Germinal center (tissue), 1 donor: ENCODE measurements around the gene PDCL3.
A peak's percentile ranks its signal among the peaks of the same experiment; 100 is the strongest.

Experiments
- DNase-seq: peaks from one replicate; pipeline ENCODE4 v3.0.0; 2012; ENCODE audit warnings: mixed read lengths, low spot score

Gene PDCL3

GRCh38 chr2:100562613-100563406 is at the start of gene PDCL3:
Gene PDCL3 (plus strand): TSS chr2:100562993. CDS start chr2:100563068, 75 bp downstream.
- DNase-seq: peak; percentile 97

- DNase-seq: no peak
Measured at GRCh38 chr2:100513650-100514049, 49.1 kb upstream of the PDCL3 start.

- DNase-seq: no peak
Measured at GRCh38 chr2:100517556-100517955, 45.2 kb upstream of the PDCL3 start.

DNA sequence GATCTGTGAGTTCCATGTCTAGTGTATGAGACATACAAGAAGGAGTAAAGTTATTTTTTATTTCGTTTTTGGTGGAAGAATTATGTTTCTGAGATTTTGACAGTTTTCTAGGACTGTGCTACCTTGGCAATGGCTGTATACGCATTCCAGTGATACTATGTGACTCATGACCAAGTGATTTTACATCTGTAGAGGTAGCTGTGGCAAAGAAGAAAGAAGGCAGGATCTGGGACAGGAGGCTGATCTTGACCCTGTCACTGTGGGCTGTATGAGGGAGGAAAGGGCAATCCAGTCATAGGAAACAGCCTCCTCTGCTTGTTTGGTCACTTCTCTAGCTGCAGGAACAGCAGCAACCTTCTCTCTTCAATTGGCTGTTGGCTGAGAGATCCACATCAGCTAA is 44.0 kb upstream of the PDCL3 start:
- DNase-seq: no peak

DNA sequence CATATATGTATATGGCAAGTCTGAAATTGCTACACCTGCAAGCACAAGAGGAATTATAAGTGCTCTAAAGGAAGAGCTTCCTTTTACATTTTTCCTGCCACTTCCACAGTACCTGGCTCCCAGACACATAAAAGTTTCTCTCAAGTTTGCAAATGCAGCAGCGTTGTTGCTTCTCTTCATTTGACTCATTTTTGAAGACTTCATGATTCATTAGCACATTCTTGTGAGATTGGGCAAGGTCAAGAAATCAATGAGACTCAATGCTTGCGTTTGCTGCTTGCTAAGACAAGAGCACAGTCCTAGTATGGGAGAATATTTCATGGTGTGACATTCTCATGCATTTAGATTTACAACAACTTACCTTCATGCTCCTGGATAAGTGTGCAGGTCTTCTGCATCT is 42.6 kb upstream of the PDCL3 start:
- DNase-seq: no peak

DNA sequence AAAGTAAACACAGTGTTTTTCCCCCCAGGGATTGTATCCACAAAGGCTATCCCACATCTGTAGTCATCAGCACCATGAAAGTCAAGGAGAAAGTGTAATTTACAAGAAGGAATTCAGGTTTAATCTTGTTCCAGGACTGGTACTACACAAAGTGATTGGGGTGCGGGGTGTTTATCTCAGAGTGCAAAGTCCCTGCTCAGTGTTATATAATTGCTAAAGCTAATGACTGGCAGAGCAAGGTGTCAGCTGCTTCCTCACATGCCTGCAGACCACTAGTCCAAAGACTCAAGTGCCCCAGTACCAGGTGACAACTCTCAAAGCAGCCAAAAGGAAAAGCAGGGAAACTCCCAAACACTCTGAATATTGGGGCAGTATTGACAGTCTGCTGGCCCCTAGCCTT is 40.4 kb upstream of the PDCL3 start:
- no peak for DNase-seq

- no peak for DNase-seq
Measured at GRCh38 chr2:100524331-100524730, 38.5 kb upstream of the PDCL3 start.

GRCh38 chr2:100526868-100527267 is 35.9 kb upstream of the PDCL3 start:
- no peak for DNase-seq

DNA sequence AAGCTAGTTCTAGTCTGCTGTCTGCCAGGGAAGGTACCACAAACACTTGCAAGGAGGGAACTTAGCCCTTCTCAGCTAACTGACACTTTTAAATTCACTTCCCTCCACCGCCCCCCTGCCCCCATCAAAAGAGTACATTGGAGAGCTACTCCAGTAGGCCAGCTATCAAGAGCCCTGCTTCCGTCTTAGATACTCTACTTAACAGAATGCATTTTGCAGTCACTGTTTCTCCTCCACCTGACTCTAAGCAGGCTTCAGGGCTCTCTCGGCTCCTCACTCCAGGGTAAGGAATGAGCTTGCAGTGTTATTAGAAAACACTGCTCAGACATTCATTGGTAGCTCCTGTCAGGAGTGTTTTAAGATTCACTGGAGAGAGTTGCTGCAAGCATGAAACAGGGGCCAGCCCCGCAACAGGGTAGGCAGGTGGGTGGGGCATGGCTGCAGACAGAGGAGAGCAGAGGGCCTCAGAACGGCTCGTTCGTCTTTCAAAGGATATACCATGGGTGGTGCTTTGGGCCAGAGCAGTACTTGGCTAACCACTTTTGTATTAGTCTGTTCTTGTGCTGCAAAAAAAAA is 35.3 kb upstream of the PDCL3 start:
- no peak for DNase-seq

DNA sequence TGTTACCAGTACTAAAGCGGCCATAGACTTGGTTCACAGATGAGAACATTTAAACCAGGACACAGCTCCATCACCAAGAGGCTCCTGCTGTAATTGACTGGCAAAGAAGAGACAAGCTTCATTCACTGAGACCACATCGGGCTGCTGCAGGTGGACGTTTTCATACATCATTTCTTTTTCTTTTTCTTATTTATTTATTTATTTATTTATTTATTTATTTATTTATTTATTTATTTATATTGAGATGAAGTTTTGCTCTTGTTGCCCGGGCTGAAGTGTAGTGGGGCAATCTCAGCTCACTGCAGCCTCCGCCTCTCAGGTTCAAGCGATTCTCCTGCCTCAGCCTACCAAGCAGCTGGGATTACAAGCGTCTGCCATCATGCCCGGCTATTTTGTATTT is 33.6 kb upstream of the PDCL3 start:
- DNase-seq: no peak

GRCh38 chr2:100529900-100530299 is 32.9 kb upstream of the PDCL3 start:
- no peak for DNase-seq

DNA sequence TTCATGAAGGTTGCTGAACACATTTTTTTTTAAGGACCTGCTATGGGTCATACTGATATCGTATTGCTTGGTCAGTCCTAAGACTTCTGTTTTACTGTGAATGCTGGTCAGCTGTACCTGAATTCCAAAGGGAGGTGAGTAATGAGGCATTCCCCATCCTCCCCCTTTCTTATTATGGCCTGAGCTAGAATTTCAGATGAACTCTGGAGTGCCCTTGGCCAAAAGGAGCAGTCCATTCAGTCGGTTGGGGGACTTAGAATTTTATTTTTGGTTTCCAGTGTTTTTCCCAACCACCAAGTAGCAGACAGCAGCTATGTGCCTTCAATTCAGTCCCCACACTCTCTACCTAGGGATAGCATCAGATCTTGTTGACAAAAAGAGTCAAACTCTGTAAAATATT is 26.9 kb upstream of the PDCL3 start:
- DNase-seq: no peak

- no peak for DNase-seq
Measured at GRCh38 chr2:100537918-100538317, 24.9 kb upstream of the PDCL3 start.

DNA sequence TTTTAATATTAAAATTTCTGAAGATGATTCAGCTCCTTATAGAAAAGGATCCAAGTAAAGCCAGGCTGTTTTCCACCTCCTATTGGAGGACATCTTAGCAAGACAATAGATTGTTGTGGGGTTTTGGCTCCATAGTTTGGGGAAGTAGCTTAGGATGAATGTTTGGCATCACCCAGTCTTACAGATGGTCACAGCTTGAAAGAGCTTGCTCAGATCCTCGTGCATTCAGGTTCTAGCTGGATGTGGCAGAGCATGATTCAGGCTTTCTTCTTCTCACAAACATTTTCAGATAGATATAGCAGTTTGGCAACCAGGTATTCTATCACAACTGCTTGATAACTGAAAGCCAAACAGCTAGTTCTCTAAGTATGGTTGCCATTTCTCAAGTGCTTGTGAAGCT is 23.6 kb upstream of the PDCL3 start:
- DNase-seq: no peak

GRCh38 chr2:100541404-100541803 is 21.4 kb upstream of the PDCL3 start:
- no peak for DNase-seq

GRCh38 chr2:100542418-100542817 is 20.4 kb upstream of the PDCL3 start:
- no peak for DNase-seq

- no peak for DNase-seq
Measured at GRCh38 chr2:100544911-100545596, 17.7 kb upstream of the PDCL3 start.

- no peak for DNase-seq
Measured at GRCh38 chr2:100546469-100546868, 16.3 kb upstream of the PDCL3 start.

- no peak for DNase-seq
Measured at GRCh38 chr2:100548771-100549170, 14.0 kb upstream of the PDCL3 start.

- no peak for DNase-seq
Measured at GRCh38 chr2:100551303-100551702, 11.5 kb upstream of the PDCL3 start.

DNA sequence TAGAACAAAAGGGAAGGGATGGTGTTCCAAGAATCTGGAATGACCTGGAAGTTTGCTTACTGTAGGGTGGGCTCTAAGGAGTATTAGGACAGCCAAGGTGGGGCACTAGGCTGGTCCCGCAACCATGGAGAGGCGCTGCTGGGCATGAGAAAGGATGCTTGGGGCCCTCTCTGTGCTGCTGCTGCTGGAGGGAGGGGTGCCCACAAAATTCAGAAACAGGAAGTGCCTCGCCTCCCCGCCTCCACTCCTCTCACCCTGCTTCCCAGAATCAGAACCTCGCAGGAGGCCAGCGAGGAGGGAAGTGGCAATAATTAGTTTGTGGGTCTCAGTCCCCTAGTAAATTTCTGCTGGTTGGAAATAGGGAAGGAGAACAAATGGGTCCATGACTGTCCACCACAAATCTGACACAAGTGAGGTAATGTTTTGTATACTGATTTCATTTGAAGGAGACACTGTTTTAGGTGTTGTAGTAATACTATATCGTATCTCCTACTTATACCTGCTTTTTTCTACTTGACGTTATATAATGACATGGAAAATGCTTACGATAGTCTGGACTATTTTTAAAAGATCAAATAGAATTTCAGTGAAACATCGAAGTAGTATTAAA is 7.9 kb upstream of the PDCL3 start:
- DNase-seq: no peak

DNA sequence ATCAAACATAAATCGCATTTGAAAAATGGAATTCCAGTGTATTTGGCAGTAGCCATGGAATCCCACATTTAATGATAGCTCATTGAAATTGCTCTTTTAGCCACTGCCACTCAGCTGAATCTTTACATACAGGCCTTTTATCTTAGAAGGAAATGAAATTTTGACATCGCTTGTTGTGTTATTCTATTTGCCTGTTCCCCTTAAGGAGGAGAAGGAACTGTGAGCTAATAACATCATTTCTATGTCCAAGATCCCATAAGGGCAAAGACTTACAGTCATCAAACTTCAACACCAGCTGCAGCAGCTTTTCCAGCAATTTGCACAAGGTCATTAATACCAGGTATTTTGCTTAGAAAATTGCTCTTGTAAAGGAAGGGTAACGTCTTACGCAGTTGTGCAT is 6.0 kb upstream of the PDCL3 start:
- DNase-seq: no peak
